Neuronal stem cell (in vitro differentiated cells): ENCODE data around the gene GRIP1. TPM values are rescaled to one million over a fixed set of nuclear protein-coding genes. Genes with fewer than 3 reads are reported as not detected.

Experiments
- small RNA-seq: library from polyadenylated mRNA; stranded (forward); fragments of <200 nt; extraction: miRNeasy Mini kit (QIAGEN cat#:217004); gene quantifications from one replicate; pipeline ENCODE3, GENCODE V24; 2013; ENCODE audit not compliant: insufficient read depth

The GRIP1 gene

Small RNA genes within 50 kb of the gene (small RNA-seq; reads per million reads assigned to genes)
- gene OSBPL9P5, result not detected
